Loucy (cell line): ENCODE data around the gene TENM3.

Experiments
- CTCF ChIP-seq: fragments of 200-600 bp; sonication (generic); conservative IDR thresholded peaks from 2 replicates; pipeline ENCODE4 v1.5.1; 2014; ENCODE audit warnings: mild to moderate bottlenecking, antibody characterized with exemption, low read length
- EZH2phosphoT487 ChIP-seq: fragments of 200-600 bp; IDR thresholded peaks from 2 replicates; pipeline ENCODE4 v1.6.1; 2018; ENCODE audit warnings: antibody characterized with exemption, mild to moderate bottlenecking, moderate library complexity, borderline replicate concordance

GRCh38 chr4:182252220-182252619, 9.0 kb downstream of the TENM3 start:
- no peak for TF ChIP-seq CTCF
- no peak for TF ChIP-seq EZH2phosphoT487
